ENCODE data around the gene ONECUT2.

- TF ChIP-seq POLR2A (IDR thresholded peaks at IDR 0.05; ENCODE audit: low read length) (no peak), GATA1 (IDR thresholded peaks at IDR 0.05; ENCODE audit: low read depth, low read length) (no peak)
Measured at GRCh38 chr18:57436191-57436964, 1.2 kb downstream of the ONECUT2 start.

All from erythroblast (primary cell).